Keratinocyte (primary cell): Measurements from ENCODE around the gene HJV. TPM values are rescaled to one million over a fixed set of nuclear protein-coding genes. Genes with fewer than 3 reads are reported as not detected.

Experiments
- DNase-seq: peaks from one replicate; pipeline ENCODE4 v3.0.0-alpha.2; 2011; ENCODE audit warnings: low read depth, missing footprints, low spot score
- FAIRE-seq: peaks from 2 replicates; lab custom pipeline; 2011; peaks lifted over from hg19 to GRCh38; lab: Jason Lieb, UNC
- H2AFZ ChIP-seq: 2 replicates; pipeline ENCODE4 v1.6.0; 2012; ENCODE audit warnings: low read length, control low read depth, inconsistent platforms; ENCODE audit not compliant: control insufficient read depth
- H3K27ac ChIP-seq: 2 replicates; pipeline ENCODE4 v1.5.1; 2011; ENCODE audit warnings: low read length; ENCODE audit not compliant: control insufficient read depth, insufficient read depth
- H3K27me3 ChIP-seq: 3 replicates; pipeline ENCODE4 v1.6.0; 2011; ENCODE audit warnings: low read length; ENCODE audit not compliant: control insufficient read depth, insufficient read depth; ENCODE audit errors: extremely low read depth
- H3K36me3 ChIP-seq, 2 experiments: 2 replicates in 1 of 2; 3 replicates in 1 of 2; pipeline ENCODE4 v1.5.1; 2011; ENCODE audit warnings: low read length in 2 of 2, mild to moderate bottlenecking in 1 of 2; ENCODE audit not compliant: control insufficient read depth in 2 of 2, insufficient read depth in 2 of 2; ENCODE audit errors: extremely low read depth in 1 of 2
- H3K4me1 ChIP-seq: 3 replicates; pipeline ENCODE4 v1.5.1; 2011; ENCODE audit warnings: low read length; ENCODE audit not compliant: control insufficient read depth, insufficient read depth; ENCODE audit errors: extremely low read depth
- H3K4me2 ChIP-seq: 3 replicates; pipeline ENCODE4 v1.6.0; 2011; ENCODE audit warnings: low read depth, low read length; ENCODE audit not compliant: control insufficient read depth, insufficient read depth; ENCODE audit errors: extremely low read depth
- H3K4me3 ChIP-seq, 3 experiments: fragments of 200-600 bp in 1 of 3; sonication (generic) in 1 of 3; 2 replicates in 2 of 3; 3 replicates in 1 of 3; pipeline ENCODE4 v1.5.1; 2011 to 2016; ENCODE audit warnings: low read length in 3 of 3, mild to moderate bottlenecking in 3 of 3, control low read depth in 2 of 3, inconsistent platforms in 1 of 3, low read depth in 1 of 3, mixed read lengths in 1 of 3, mixed run types in 1 of 3, moderate library complexity in 1 of 3; ENCODE audit not compliant: control insufficient read depth in 2 of 3, insufficient read depth in 2 of 3; ENCODE audit errors: extremely low read depth in 1 of 3
- H3K79me2 ChIP-seq: 2 replicates; pipeline ENCODE4 v1.6.0; 2012; ENCODE audit warnings: low read length; ENCODE audit not compliant: control insufficient read depth, insufficient read depth
- H3K9ac ChIP-seq: 3 replicates; pipeline ENCODE4 v1.6.0; 2011; ENCODE audit warnings: low read length; ENCODE audit not compliant: control insufficient read depth, insufficient read depth; ENCODE audit errors: extremely low read depth
- H3K9me1 ChIP-seq: 3 replicates; pipeline ENCODE4 v1.6.0; 2011; ENCODE audit warnings: low read length; ENCODE audit not compliant: control insufficient read depth, insufficient read depth; ENCODE audit errors: extremely low read depth
- H3K9me3 ChIP-seq: 2 replicates; pipeline ENCODE4 v1.5.1; 2012; ENCODE audit warnings: low read depth, low read length; ENCODE audit not compliant: control insufficient read depth
- H4K20me1 ChIP-seq: 3 replicates; pipeline ENCODE4 v1.6.0; 2011; ENCODE audit warnings: low read length; ENCODE audit not compliant: control insufficient read depth, insufficient read depth; ENCODE audit errors: extremely low read depth
- EZH2 ChIP-seq: IDR thresholded peaks from one replicate; pipeline ENCODE4 v1.6.1; 2012; ENCODE audit warnings: inconsistent platforms, mild to moderate bottlenecking, low read length, moderate library complexity
- dilution Hi-C: fragments of 300-500 bp; cut with MboI; formaldehyde crosslinking; loops from one replicate; pipeline ENCODE4 v1.7.0; 2020; ENCODE audit warnings: low sequenced_read_pairs; ENCODE audit not compliant: extremely low pct_ligation_motif_present
- polyA plus RNA-seq, 5 experiments: library from polyadenylated mRNA; depleted of rRNA in 3 of 5; stranded (reverse) in 3 of 5; stranded (forward) in 1 of 5; unstranded in 1 of 5; fragments of >200 nt; gene quantifications; 1 replicate in 1 of 5; 2 replicates in 3 of 5; 3 replicates in 1 of 5; pipeline versions ENCODE4 v1.2.1 to v1.2.3, GENCODE V29; 2011 to 2012; ENCODE audit warnings: missing spikeins in 2 of 5, low read depth in 1 of 5, low replicate concordance in 1 of 5
- TF ChIP-seq, protein P1 (sequence below), 3 experiments: IDR thresholded peaks in 1 of 3; conservative IDR thresholded peaks in 1 of 3; optimal IDR thresholded peaks in 1 of 3; 2 replicates in 2 of 3; 3 replicates in 1 of 3; pipeline versions ENCODE3 to v1.5.1; 2011; ENCODE audit warnings: low read length in 3 of 3, mild to moderate bottlenecking in 3 of 3, moderate library complexity in 2 of 3, control low read depth in 1 of 3, inconsistent platforms in 1 of 3; ENCODE audit not compliant: insufficient read depth in 2 of 3; ENCODE audit errors: extremely low read depth in 1 of 3

The HJV gene
- polyA plus RNA-seq, 1 donor (not counting 4 experiments of a cell fraction or from before 2014, with no cell fraction given): not detected

GRCh38 chr1:145988773-145989172, 32.8 kb downstream of the HJV start:
- Histone ChIP-seq H3K4me1 (peaks cover 27% of the 10 kb centered on the region), H3K9ac (no peak overlapping the region), H3K27ac (no peak overlapping the region), H4K20me1 (no peaks in the 10 kb centered on the region), H3K4me2 (no peak overlapping the region), H3K36me3 (peaks cover 2 to 8% of the 10 kb centered on the region in 2 experiments), H3K27me3 (no peaks in the 10 kb centered on the region), H2AFZ (no peak overlapping the region), H3K9me3 (no peaks in the 10 kb centered on the region), H3K9me1 (no peaks in the 10 kb centered on the region), H3K4me3 (no peak overlapping the region), H3K79me2 (no peaks in the 10 kb centered on the region)
- TF ChIP-seq EZH2: no peak
- dilution Hi-C loops: no loop called here
- FAIRE-seq (no peak), DNase-seq (no peak)

- H3K79me2 ChIP-seq: no peaks in the 10 kb centered on the region
- TF ChIP-seq EZH2: no peak
- TF ChIP-seq, protein P1, sequence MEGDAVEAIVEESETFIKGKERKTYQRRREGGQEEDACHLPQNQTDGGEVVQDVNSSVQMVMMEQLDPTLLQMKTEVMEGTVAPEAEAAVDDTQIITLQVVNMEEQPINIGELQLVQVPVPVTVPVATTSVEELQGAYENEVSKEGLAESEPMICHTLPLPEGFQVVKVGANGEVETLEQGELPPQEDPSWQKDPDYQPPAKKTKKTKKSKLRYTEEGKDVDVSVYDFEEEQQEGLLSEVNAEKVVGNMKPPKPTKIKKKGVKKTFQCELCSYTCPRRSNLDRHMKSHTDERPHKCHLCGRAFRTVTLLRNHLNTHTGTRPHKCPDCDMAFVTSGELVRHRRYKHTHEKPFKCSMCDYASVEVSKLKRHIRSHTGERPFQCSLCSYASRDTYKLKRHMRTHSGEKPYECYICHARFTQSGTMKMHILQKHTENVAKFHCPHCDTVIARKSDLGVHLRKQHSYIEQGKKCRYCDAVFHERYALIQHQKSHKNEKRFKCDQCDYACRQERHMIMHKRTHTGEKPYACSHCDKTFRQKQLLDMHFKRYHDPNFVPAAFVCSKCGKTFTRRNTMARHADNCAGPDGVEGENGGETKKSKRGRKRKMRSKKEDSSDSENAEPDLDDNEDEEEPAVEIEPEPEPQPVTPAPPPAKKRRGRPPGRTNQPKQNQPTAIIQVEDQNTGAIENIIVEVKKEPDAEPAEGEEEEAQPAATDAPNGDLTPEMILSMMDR (optimal IDR thresholded peaks at IDR 0.05 in 1 of 3, IDR thresholded peaks at IDR 0.05 in 1 of 3, conservative IDR thresholded peaks at IDR 0.05 in 1 of 3; ENCODE audit: extremely low read depth in 1 of 3, insufficient read depth in 2 of 3, low read length in 3 of 3): no peak
- no peak overlapping the region for H2AFZ ChIP-seq
- no peak overlapping the region for H3K4me2 ChIP-seq
- no peak for FAIRE-seq
- no peaks in the 10 kb centered on the region for H3K9me1 ChIP-seq
- H3K9ac ChIP-seq: no peak overlapping the region
- no peak for DNase-seq
- dilution Hi-C loops: no loop called here
- no peak overlapping the region for H3K4me3 ChIP-seq
- no peaks in the 10 kb centered on the region for H4K20me1 ChIP-seq
- no peak overlapping the region for H3K27ac ChIP-seq
- H3K4me1 ChIP-seq: peaks cover 30% of the 10 kb centered on the region
- H3K36me3 ChIP-seq: peaks cover 0 to 3% of the 10 kb centered on the region in 2 experiments
- H3K27me3 ChIP-seq: no peaks in the 10 kb centered on the region
- H3K9me3 ChIP-seq: no peaks in the 10 kb centered on the region
Observed at GRCh38 chr1:145987926-145988325, 33.6 kb downstream of the HJV start.

GRCh38 chr1:145986551-145986950, 35.0 kb downstream of the HJV start:
- Histone ChIP-seq H4K20me1 (no peaks in the 10 kb centered on the region), H3K4me1 (peaks cover 30% of the 10 kb centered on the region), H3K27me3 (no peaks in the 10 kb centered on the region), H3K9ac (no peak overlapping the region), H3K4me2 (no peak overlapping the region), H3K4me3 (no peak overlapping the region), H3K9me1 (no peaks in the 10 kb centered on the region), H3K9me3 (no peaks in the 10 kb centered on the region), H2AFZ (no peak overlapping the region), H3K36me3 (no peaks in the 10 kb centered on the region), H3K79me2 (no peaks in the 10 kb centered on the region), H3K27ac (no peak overlapping the region)
- no peak for DNase-seq
- TF ChIP-seq, protein P1 (optimal IDR thresholded peaks at IDR 0.05 in 1 of 3, IDR thresholded peaks at IDR 0.05 in 1 of 3, conservative IDR thresholded peaks at IDR 0.05 in 1 of 3; ENCODE audit: extremely low read depth in 1 of 3, insufficient read depth in 2 of 3, low read length in 3 of 3): no peak
- no peak for TF ChIP-seq EZH2
- FAIRE-seq: no peak
- dilution Hi-C loops: no loop called here
